Bone marrow (tissue), 2 donors: ENCODE results near the gene SMAD1.
"Not testable (repeated sequence)": the region's sequence is repeated elsewhere in the genome, so short reads cannot be mapped to it uniquely, and the experiment has no call there.

ENCODE experiments used
- DNase-seq, 2 donors: peaks; one replicate each; lab custom pipeline; 2025; lab: John Stamatoyannopoulos, UW

SMAD1 gene

GRCh38 chr4:145528601-145529000 is 46.9 kb downstream of the SMAD1 start:
- DNase-seq = no peak

- DNase-seq = no peak
Observed at GRCh38 chr4:145530189-145530588, 48.5 kb downstream of the SMAD1 start.

GRCh38 chr4:145530662-145531061 is 49.0 kb downstream of the SMAD1 start:
- DNase-seq = no peak

GRCh38 chr4:145531223-145531622 is 49.6 kb downstream of the SMAD1 start:
- peak in 1 of 2 donors; percentile 30 for DNase-seq

GRCh38 chr4:145531859-145532258 is 50.2 kb downstream of the SMAD1 start:
- no peak for DNase-seq

- no peak for DNase-seq
Observed at GRCh38 chr4:145533001-145533400, 51.3 kb downstream of the SMAD1 start.

- not testable (repeated sequence) for DNase-seq
Observed at GRCh38 chr4:145533415-145533814, 51.8 kb downstream of the SMAD1 start.

- no peak for DNase-seq
Observed at GRCh38 chr4:145533961-145534360, 52.3 kb downstream of the SMAD1 start.

GRCh38 chr4:145535202-145535601 is 53.5 kb downstream of the SMAD1 start:
- no peak for DNase-seq

- DNase-seq = no peak
Observed at GRCh38 chr4:145536044-145536443, 54.4 kb downstream of the SMAD1 start.

GRCh38 chr4:145538596-145538995 is 56.9 kb downstream of the SMAD1 start:
- no peak for DNase-seq

GRCh38 chr4:145539671-145540070 is 58.0 kb downstream of the SMAD1 start:
- no peak for DNase-seq

- no peak for DNase-seq
Observed at GRCh38 chr4:145540235-145540634, 58.6 kb downstream of the SMAD1 start.

GRCh38 chr4:145541346-145541745 is 59.7 kb downstream of the SMAD1 start:
- no peak for DNase-seq

- no peak for DNase-seq
Observed at GRCh38 chr4:145545031-145545430, 63.4 kb downstream of the SMAD1 start.

GRCh38 chr4:145545538-145546174 is 64.0 kb downstream of the SMAD1 start:
- peak in 1 of 2 donors; percentile 85 for DNase-seq

GRCh38 chr4:145546175-145546915 is 64.7 kb downstream of the SMAD1 start:
- DNase-seq = no peak

- no peak for DNase-seq
Observed at GRCh38 chr4:145551660-145552059, 70.0 kb downstream of the SMAD1 start.

- peak in 1 of 2 donors; percentile 60 for DNase-seq
Observed at GRCh38 chr4:145552181-145552822, 70.6 kb downstream of the SMAD1 start.

- no peak for DNase-seq
Observed at GRCh38 chr4:145553375-145553774, 71.7 kb downstream of the SMAD1 start.

GRCh38 chr4:145554691-145555090 is 73.0 kb downstream of the SMAD1 start:
- no peak for DNase-seq

GRCh38 chr4:145557720-145558119 is 76.1 kb downstream of the SMAD1 start:
- DNase-seq = peak; percentile 2 to 81
